OCI-LY3 (cell line): ENCODE measurements around the gene GPSM3.
"Not testable (repeated sequence)": the region's sequence is repeated elsewhere in the genome, so short reads cannot be mapped to it uniquely, and the experiment has no call there.

Experiments
- H2AFZ ChIP-seq: fragments of 200-600, 300-600 bp; shearing (Covaris generic); 2 replicates; pipeline ENCODE4 v1.6.0; 2014; ENCODE audit warnings: antibody characterized with exemption, low read depth, low read length
- H3K27ac ChIP-seq: fragments of 200-600, 300-600 bp; sonication (generic); 2 replicates; pipeline ENCODE4 v1.5.1; 2014; ENCODE audit warnings: mild to moderate bottlenecking, low read length, moderate library complexity, mixed read lengths
- H3K27me3 ChIP-seq: fragments of 200-600, 300-600 bp; sonication (generic); 2 replicates; pipeline ENCODE4 v1.6.1; 2014; ENCODE audit warnings: low read depth, low read length, mixed read lengths
- H3K36me3 ChIP-seq: fragments of 200-600, 300-600 bp; sonication (generic); replicated peaks from 2 replicates; pipeline ENCODE3; 2014; ENCODE audit warnings: low read depth, low read length, mixed read lengths
- H3K4me1 ChIP-seq: fragments of 300-600, 200-600 bp; sonication (generic); 2 replicates; pipeline ENCODE4 v1.6.1; 2014; ENCODE audit warnings: low read length, mixed read lengths
- H3K4me2 ChIP-seq: fragments of 200-600, 300-600 bp; sonication (generic); 2 replicates; pipeline ENCODE4 v1.6.1; 2014; ENCODE audit warnings: low read length, mixed read lengths
- H3K4me3 ChIP-seq: fragments of 300-600, 200-600 bp; sonication (generic); 2 replicates; pipeline ENCODE4 v1.5.1; 2014; ENCODE audit warnings: antibody characterized with exemption, mild to moderate bottlenecking, low read length, moderate library complexity
- H3K79me2 ChIP-seq: fragments of 300-600, 200-600 bp; shearing (Covaris generic); 2 replicates; pipeline ENCODE4 v1.6.1; 2014; ENCODE audit warnings: mild to moderate bottlenecking, low read length, mixed read lengths
- H3K9ac ChIP-seq: fragments of 300-600, 200-600 bp; shearing (Covaris generic); 2 replicates; pipeline ENCODE4 v1.6.0; 2014; ENCODE audit warnings: mild to moderate bottlenecking, low read length, moderate library complexity
- H3K9me3 ChIP-seq: fragments of 200-600, 300-600 bp; shearing (Covaris generic); 2 replicates; pipeline ENCODE4 v1.6.1; 2014; ENCODE audit warnings: low read length, mixed read lengths; ENCODE audit not compliant: insufficient read depth
- H4K20me1 ChIP-seq: fragments of 200-600, 300-600 bp; sonication (generic); 2 replicates; pipeline ENCODE4 v1.6.1; 2016; ENCODE audit warnings: low read length, mixed read lengths; ENCODE audit not compliant: insufficient read depth
- EZH2phosphoT487 ChIP-seq: fragments of 200-600 bp; shearing (Covaris generic); IDR thresholded peaks from 2 replicates; pipeline ENCODE4 v1.6.1; 2018; ENCODE audit warnings: antibody characterized with exemption, mixed run types, low read depth
- TF ChIP-seq, protein P1 (sequence below): fragments of 200-600, 300-600 bp; sonication (generic); IDR thresholded peaks from 2 replicates; pipeline ENCODE4 v1.5.1; 2014; ENCODE audit warnings: antibody characterized with exemption, low read length, low read depth

Gene GPSM3

DNA sequence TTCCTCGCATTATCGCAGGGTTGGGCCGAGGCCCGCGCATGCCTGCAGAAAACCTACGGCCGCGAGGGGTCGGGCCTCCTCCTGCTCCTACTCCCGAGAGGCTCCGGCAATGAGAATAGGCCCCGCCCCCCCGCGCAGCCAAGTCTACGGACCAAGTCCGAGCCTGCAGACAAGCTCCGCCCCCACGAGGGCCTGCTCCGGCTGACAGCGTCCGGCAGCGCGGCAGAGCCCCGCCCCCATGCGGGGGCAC, 3.1 kb upstream of the GPSM3 start:
- Histone ChIP-seq H3K4me2 (0 out of 2 replicates have a peak overlapping the region, but pooled peaks have one; percentile 97), H3K9ac (peak overlapping the region; percentile 96; the same call in 1 of the 2 replicates), H2AFZ (no peak overlapping the region), H3K4me1 (peaks cover 38% of the 10 kb centered on the region), H3K4me3 (peak overlapping the region; percentile 92), H3K36me3 (peaks cover 4% of the 10 kb centered on the region), H3K9me3 (no peaks in the 10 kb centered on the region), H4K20me1 (no peaks in the 10 kb centered on the region), H3K79me2 (peaks cover 18% of the 10 kb centered on the region), H3K27ac (peak overlapping the region; percentile 86; the same call in 1 of the 2 replicates), H3K27me3 (no peaks in the 10 kb centered on the region)
- TF ChIP-seq, protein P1, sequence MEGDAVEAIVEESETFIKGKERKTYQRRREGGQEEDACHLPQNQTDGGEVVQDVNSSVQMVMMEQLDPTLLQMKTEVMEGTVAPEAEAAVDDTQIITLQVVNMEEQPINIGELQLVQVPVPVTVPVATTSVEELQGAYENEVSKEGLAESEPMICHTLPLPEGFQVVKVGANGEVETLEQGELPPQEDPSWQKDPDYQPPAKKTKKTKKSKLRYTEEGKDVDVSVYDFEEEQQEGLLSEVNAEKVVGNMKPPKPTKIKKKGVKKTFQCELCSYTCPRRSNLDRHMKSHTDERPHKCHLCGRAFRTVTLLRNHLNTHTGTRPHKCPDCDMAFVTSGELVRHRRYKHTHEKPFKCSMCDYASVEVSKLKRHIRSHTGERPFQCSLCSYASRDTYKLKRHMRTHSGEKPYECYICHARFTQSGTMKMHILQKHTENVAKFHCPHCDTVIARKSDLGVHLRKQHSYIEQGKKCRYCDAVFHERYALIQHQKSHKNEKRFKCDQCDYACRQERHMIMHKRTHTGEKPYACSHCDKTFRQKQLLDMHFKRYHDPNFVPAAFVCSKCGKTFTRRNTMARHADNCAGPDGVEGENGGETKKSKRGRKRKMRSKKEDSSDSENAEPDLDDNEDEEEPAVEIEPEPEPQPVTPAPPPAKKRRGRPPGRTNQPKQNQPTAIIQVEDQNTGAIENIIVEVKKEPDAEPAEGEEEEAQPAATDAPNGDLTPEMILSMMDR, result no peak
- no peak for TF ChIP-seq EZH2phosphoT487

DNA sequence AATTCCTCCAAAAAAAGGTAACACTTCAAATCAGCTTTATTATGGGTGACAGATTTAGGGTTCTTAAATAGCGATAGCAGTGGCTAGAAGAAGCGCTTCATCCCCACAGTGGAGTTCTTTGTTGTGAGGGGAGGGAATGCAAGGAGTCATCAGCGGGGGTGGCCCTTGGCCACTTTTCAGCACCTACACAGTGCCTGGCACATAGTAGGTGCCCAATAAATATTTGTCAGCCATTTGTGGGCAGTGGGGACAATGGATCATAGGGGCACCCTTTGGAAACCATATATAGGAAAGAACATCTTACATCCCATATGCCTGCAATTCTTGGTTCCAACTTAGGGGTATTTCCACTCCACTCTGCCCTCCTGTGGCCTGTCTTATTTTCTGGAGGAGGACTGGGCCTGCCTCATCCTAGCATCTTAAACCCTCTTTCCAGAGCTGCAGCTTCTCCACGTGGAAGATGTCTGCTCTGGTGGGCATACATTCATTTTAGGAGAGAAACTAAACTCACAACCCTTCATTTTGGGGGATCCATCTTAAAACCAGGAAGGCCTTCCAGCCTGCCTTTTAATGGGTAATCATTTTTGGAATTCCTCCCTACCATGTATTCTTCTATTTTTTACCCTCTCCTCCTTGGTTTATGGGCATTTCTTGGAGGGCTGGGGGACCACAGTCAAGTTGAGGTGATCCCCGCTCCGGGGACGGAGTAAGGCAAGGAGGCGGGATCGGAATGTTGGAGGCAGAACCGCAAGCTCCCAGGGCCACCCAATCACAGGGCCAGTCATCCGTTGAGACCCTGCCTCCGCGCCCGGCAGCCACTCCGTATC, 2.6 kb upstream of the GPSM3 start:
- no peak for TF ChIP-seq EZH2phosphoT487
- TF ChIP-seq, protein P1, result peak; percentile 61
- Histone ChIP-seq H2AFZ (no peak overlapping the region), H4K20me1 (no peaks in the 10 kb centered on the region), H3K27ac (peak overlapping the region; percentile 86), H3K36me3 (peaks cover 4% of the 10 kb centered on the region), H3K79me2 (peaks cover 22% of the 10 kb centered on the region), H3K4me2 (peak overlapping the region; percentile 97), H3K27me3 (no peaks in the 10 kb centered on the region), H3K4me1 (peaks cover 38% of the 10 kb centered on the region), H3K9me3 (no peaks in the 10 kb centered on the region), H3K4me3 (peak overlapping the region; percentile 89), H3K9ac (peak overlapping the region; percentile 96)

DNA sequence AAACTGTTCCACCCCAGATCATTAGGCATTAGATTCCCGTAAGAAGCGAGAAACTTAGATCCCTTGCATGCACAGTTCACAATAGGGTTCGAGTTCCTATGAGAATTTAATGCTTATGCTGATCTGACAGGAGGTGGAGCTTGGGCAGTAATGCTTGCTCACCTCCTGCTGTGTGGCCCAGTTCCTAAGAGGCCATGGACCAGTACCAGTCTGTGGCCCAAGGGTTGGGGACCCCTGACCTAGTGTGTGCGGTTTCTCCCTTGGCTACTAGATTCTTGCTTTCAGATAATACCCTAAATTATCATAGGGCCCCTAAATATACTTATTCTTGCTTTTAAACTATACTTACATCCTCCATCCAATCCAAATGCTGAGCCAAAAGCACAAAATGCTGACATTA, 1.9 kb upstream of the GPSM3 start:
- Histone ChIP-seq H3K36me3 (peaks cover 5% of the 10 kb centered on the region), H3K9ac (no peak overlapping the region), H3K27ac (peak overlapping the region; percentile 86), H3K9me3 (no peaks in the 10 kb centered on the region), H3K4me2 (peak overlapping the region; percentile 97), H3K4me1 (peaks cover 38% of the 10 kb centered on the region), H3K79me2 (peaks cover 28% of the 10 kb centered on the region), H2AFZ (no peak overlapping the region), H3K27me3 (no peaks in the 10 kb centered on the region), H3K4me3 (no peak overlapping the region; the same call in 1 of the 2 replicates), H4K20me1 (no peaks in the 10 kb centered on the region)
- TF ChIP-seq, protein P1, result no peak
- no peak for TF ChIP-seq EZH2phosphoT487

DNA sequence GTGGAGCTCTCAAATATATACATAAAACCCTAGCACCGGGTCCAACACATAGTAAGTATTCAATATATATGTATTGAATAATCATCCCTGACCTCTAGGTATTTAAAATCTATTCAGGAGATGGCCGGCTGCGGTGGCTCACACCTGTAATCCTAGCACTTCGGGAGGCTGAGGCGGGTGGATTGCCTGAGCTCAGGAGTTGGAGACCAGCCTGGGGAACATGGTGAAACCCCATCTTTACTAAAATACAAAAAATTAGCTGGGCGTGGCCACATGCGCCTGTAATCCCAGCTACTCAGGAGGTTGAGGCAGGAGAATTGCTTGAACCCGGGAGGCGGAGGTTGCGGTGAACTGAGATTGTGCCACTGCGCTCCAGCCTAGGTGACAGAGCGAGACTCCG, 653 bp upstream of the GPSM3 start:
- Histone ChIP-seq H3K27ac (peak overlapping the region; percentile 97), H3K36me3 (peaks cover 12% of the 10 kb centered on the region), H3K4me3 (peak overlapping the region; percentile 93), H3K4me1 (peaks cover 46% of the 10 kb centered on the region), H3K9ac (peak overlapping the region; percentile 100; the same call in 1 of the 2 replicates), H3K4me2 (peak overlapping the region; percentile 100), H3K79me2 (peaks cover 41% of the 10 kb centered on the region)
- H3K9me3 ChIP-seq, H2AFZ ChIP-seq, H4K20me1 ChIP-seq, H3K27me3 ChIP-seq: not testable (repeated sequence)
